Heart right ventricle (tissue), 16 donors: ENCODE data around the gene CACNA1B. TPM values are rescaled to one million over a fixed set of nuclear protein-coding genes. Genes with fewer than 3 reads are reported as not detected.

Source experiments
- ATAC-seq, 8 donors: fragments of 200-7000 bp; cut with Tn5 transposase; one replicate each; pipeline ENCODE4 v1.9.1; 2020; ENCODE audit warnings: mild to moderate bottlenecking in 8 of 8, moderate library complexity in 8 of 8, moderate number of reproducible peaks in 1 of 8
- DNase-seq, 2 donors: peaks; one replicate each; pipeline ENCODE4 v3.0.0-alpha.2; 2020
- H3K27ac ChIP-seq, 10 donors: fragments of 200-600 bp; sonication (generic) in 2 of 10; one replicate each; pipeline versions ENCODE4 v1.5.0 to v1.8.0; 2020 to 2022; ENCODE audit warnings: mild to moderate bottlenecking in 3 of 10
- H3K27me3 ChIP-seq, 7 donors: fragments of 200-600 bp; one replicate each; pipeline ENCODE4 v1.8.0; 2021 to 2022; ENCODE audit warnings: mild to moderate bottlenecking in 2 of 7
- H3K36me3 ChIP-seq, 9 donors: fragments of 200-600 bp; sonication (generic) in 1 of 9; one replicate each; pipeline versions ENCODE4 v1.5.0 to v1.8.0; 2020 to 2022; ENCODE audit warnings: mild to moderate bottlenecking in 2 of 9
- H3K4me1 ChIP-seq, 9 donors: fragments of 200-600 bp; sonication (generic) in 1 of 9; one replicate each; pipeline versions ENCODE4 v1.5.0 to v1.8.0; 2020 to 2022; ENCODE audit warnings: mild to moderate bottlenecking in 4 of 9
- H3K4me3 ChIP-seq, 10 donors: fragments of 200-600 bp; sonication (generic) in 2 of 10; one replicate each; pipeline versions ENCODE4 v1.5.0 to v1.8.0; 2020 to 2022; ENCODE audit warnings: mild to moderate bottlenecking in 7 of 10, moderate library complexity in 2 of 10
- H3K9me3 ChIP-seq, 11 donors: fragments of 200-600 bp in 10 of 11; sonication (generic) in 2 of 11; one replicate each; pipeline versions ENCODE4 v1.5.0 to v1.8.0; 2013 to 2022; ENCODE audit warnings: mild to moderate bottlenecking in 2 of 11, control low read depth in 1 of 11, moderate library complexity in 1 of 11
- CTCF ChIP-seq, 9 donors: fragments of 200-600 bp; sonication (generic) in 2 of 9; IDR thresholded peaks; one replicate each; pipeline versions ENCODE4 v1.5.0 to v1.8.0; 2021 to 2022; ENCODE audit warnings: antibody characterized with exemption in 9 of 9, mild to moderate bottlenecking in 5 of 9, moderate library complexity in 1 of 9
- WGBS, 2 donors: extraction: QIAGEN DNeasy Blood & Tissue Kit; methylation state at CpG; one replicate each; pipeline ENCODE4 v1.1.7; 2013; ENCODE audit warnings: inconsistent platforms in 1 of 2; 5-methylcytosine and 5-hydroxymethylcytosine counted together
- intact Hi-C, 10 donors: fragments of 100-400 bp; cut with DNase I; formaldehyde crosslinking; loops; one replicate each; pipeline versions ENCODE4 v1.11.1 to v1.14.2; 2022
- polyA plus RNA-seq, 2 donors: library from polyadenylated mRNA; stranded (reverse); fragments of 200-250 nt; gene quantifications; one replicate each; pipeline ENCODE4 v1.2.3, GENCODE V29; 2013
- total RNA-seq, 10 donors: library from RNA; stranded (reverse); fragmentation: NEBNext Ultra II Directional in 3 of 10; extraction: Animal tissue kit (Norgen Biotek cat#: 25700) in 3 of 10; gene quantifications; one replicate each; pipeline versions ENCODE4 v1.2.1 to v1.2.4, GENCODE V29; 2021 to 2023
- donor health status: Arrhythmogenic right ventricular cardiomyopathy.
- donor health status: ischemic (EF 13 %, LVEDD 7.1; RV severe dilation, severe dysfunction).
- donor health status: healthy with polysubstance abuse.
- donor health status: DM: no; HTN: yes; CAD: no.
- donor health status: DM: no; HTN: no; CAD: no.
- donor health status: ischemic (EF 25% LVEDD 6.9; RV normal size, moderate dysfunction).
- donor health status: ischemic (EF 25% LVEDD 5.7; RV mildly dilated, moderate dysfunction).
- donor health status: healthy.
- donor health status: DM: yes; HTN: yes; CAD: no.
- donor health status: Ischemic cardiomyopathy.
- donor health status: ischemic (EF 35%, LVEDD 5.7; RV mildly dilated, moderate dysfunction).
- donor health status: nonischemic (EF 11% LVEDD 7.7; RV severe dilation, severe dysfunction).
- donor health status: DM: yes; HTN: yes; CAD: no.
- donor health status: PGD.
- donor health status: ischemic (EF 29% LVEDD 5.4; RV normal size, mild dysfunction).
- donor health status: nonischemic (EF 23%, LVEDD 6.1; RV moderate dilation, normal function).

The CACNA1B gene
- total and polyA plus RNA-seq, 12 donors = under 0.01 to 0.66 (median 0.15) TPM; not detected in 1

- no peak for TF ChIP-seq CTCF (IDR thresholded peaks at IDR 0.05)
- intact Hi-C loops = no loop called here
- no peaks in the 10 kb centered on the region for H3K9me3 ChIP-seq
- peaks cover 0 to 14% (median 9%) of the 10 kb centered on the region in 9 donors for H3K4me1 ChIP-seq
- H3K4me3 ChIP-seq = no peak overlapping the region
- DNase-seq (no peak), ATAC-seq (no peak)
- H3K36me3 ChIP-seq = no peaks in the 10 kb centered on the region
- peaks cover 0 to 9% (median 2%) of the 10 kb centered on the region in 7 donors for H3K27me3 ChIP-seq
- 86 to 87% methylated on average over 8 of the region's 8 CpGs for WGBS, 2 donors
- H3K27ac ChIP-seq = no peak overlapping the region
These were observed 39.5 kb downstream of the CACNA1B start for GRCh38 chr9:137917116-137917515.

GRCh38 chr9:137917795-137918194 is 40.2 kb downstream of the CACNA1B start:
- Histone ChIP-seq H3K4me3 (no peak overlapping the region), H3K27ac (no peak overlapping the region), H3K27me3 (peaks cover 0 to 6% (median 0%) of the 10 kb centered on the region in 7 donors), H3K36me3 (no peaks in the 10 kb centered on the region), H3K9me3 (no peaks in the 10 kb centered on the region), H3K4me1 (peaks cover 0 to 14% (median 9%) of the 10 kb centered on the region in 9 donors)
- whole genome bisulfite sequencing, 2 donors = 87 to 88% methylated on average over 13 of the region's 13 CpGs
- TF ChIP-seq CTCF (IDR thresholded peaks at IDR 0.05) = no peak
- ATAC-seq (no peak), DNase-seq (no peak)
- intact Hi-C loops = no loop called here

- peaks cover 0 to 5% (median 0%) of the 10 kb centered on the region in 7 donors for H3K27me3 ChIP-seq
- DNase-seq (peak in 1 of 2 donors; percentile 20), ATAC-seq (peak; percentile 52 to 92 (median 84))
- H3K4me1 ChIP-seq = peaks cover 0 to 14% (median 9%) of the 10 kb centered on the region in 9 donors
- no peaks in the 10 kb centered on the region for H3K36me3 ChIP-seq
- H3K9me3 ChIP-seq = no peaks in the 10 kb centered on the region
- H3K27ac ChIP-seq = no peak overlapping the region
- intact Hi-C loops = no loop called here
- WGBS, 2 donors = 40 to 44% methylated on average over 9 of the region's 9 CpGs
- TF ChIP-seq CTCF (IDR thresholded peaks at IDR 0.05) = no peak
- no peak overlapping the region for H3K4me3 ChIP-seq
These were observed 40.9 kb downstream of the CACNA1B start for GRCh38 chr9:137918331-137919094.

- intact Hi-C loops = no loop called here
- Histone ChIP-seq H3K4me3 (no peak overlapping the region), H3K36me3 (no peaks in the 10 kb centered on the region), H3K27me3 (peaks cover 0 to 5% (median 0%) of the 10 kb centered on the region in 7 donors), H3K27ac (no peak overlapping the region), H3K9me3 (no peaks in the 10 kb centered on the region), H3K4me1 (peaks cover 0 to 14% (median 9%) of the 10 kb centered on the region in 9 donors)
- ATAC-seq (peak in 7 of 8 donors; percentile 33 to 77 (median 73)), DNase-seq (no peak)
- TF ChIP-seq CTCF (IDR thresholded peaks at IDR 0.05) = no peak
- WGBS, 2 donors = 44 to 50% methylated on average over 9 of the region's 9 CpGs
These were observed 41.5 kb downstream of the CACNA1B start for GRCh38 chr9:137919095-137919465.
